Measurements from ENCODE around the gene CD244. TPM values are rescaled to one million over a fixed set of nuclear protein-coding genes. Genes with fewer than 3 reads are reported as not detected.

The CD244 gene
- polyA plus RNA-seq, 2 of the 4 experiments (the other 2 are of a cell fraction): 0.03 TPM; not detected in 1

DNA sequence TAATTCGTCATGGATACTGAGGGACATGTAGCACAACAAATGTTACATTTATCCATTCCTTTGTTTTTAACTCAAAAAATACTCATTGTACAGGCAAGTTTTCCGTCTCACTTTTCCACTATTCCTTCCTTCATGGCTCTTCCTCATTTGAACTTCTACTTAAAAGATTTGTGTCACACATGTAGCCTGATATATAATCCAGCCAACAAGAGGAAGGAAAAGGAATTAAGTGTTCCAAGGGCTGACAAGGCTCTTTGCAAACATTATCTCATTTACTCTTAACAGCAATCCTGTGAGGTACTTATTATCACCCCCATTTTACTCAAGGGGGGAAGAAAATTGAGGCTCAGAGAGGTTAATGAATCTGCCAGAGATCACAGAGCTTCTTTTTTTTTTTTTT is 22.9 kb downstream of the CD244 start (continued):
- no peak for TF ChIP-seq KDM5A (IDR thresholded peaks at IDR 0.05)

DNA sequence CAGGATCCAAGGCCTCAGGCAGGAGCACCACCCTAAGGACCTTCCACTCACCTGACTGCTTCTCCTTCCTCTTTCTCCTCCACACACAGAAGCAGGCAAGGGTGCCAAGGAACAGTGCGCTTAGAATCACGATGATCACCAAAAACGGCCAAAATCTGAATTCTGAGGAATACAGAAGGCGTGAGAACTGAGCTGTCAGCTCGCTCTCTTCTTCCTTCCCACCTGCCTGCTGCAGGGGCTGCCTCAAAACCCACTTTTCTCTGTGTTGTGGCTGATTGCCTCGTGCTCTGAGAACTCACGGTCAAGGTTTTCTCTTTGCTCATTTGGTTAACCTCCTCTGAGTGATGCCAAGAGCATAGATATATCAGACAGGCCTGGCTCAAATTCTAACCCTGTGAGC is 23.8 kb downstream of the CD244 start:
- no peak for DNase-seq (ENCODE audit: low read depth in 1 of 2, low spot score in 1 of 2)
- ChIA-PET CTCF (interaction anchor here (1.8 to 10.1 kb wide), 2 partner anchors 114 to 151 kb away, joined by 13 to 149 read pairs; partner anchors contain the start of gene ITLN2), POLR2A (no interaction called here)
- Histone ChIP-seq H3K4me2 (no peak overlapping the region), H3K4me1 (no peaks in the 10 kb centered on the region), H3K27ac (no peak overlapping the region), H3K9me3 (no peaks in the 10 kb centered on the region), H3K4me3 (no peak overlapping the region)
- no peak for ATAC-seq
- 74% methylated on average over 7 of the region's 7 CpGs for WGBS (ENCODE audit: missing lambda C conversion rate)
- TF ChIP-seq ESRRA (IDR thresholded peaks at IDR 0.05; ENCODE audit: borderline replicate concordance, low read length) (no peak), FOSB (CRISPR knock-in tag; IDR thresholded peaks at IDR 0.05) (no peak), RFX5 (IDR thresholded peaks at IDR 0.05) (no peak), PHF8 (IDR thresholded peaks at IDR 0.05; ENCODE audit: borderline replicate concordance, low read depth) (no peak), NFE2L2 (conservative IDR thresholded peaks at IDR 0.05; ENCODE audit: low read length) (no peak), ZNF302 (CRISPR knock-in tag; IDR thresholded peaks at IDR 0.05) (no peak), JUN (IDR thresholded peaks at IDR 0.05) (no peak), FOSL2 (IDR thresholded peaks at IDR 0.05) (no peak), FOSL2 (CRISPR knock-in tag; IDR thresholded peaks at IDR 0.05) (no peak), TP53 (CRISPR knock-in tag; IDR thresholded peaks at IDR 0.05) (no peak), HOXA7 (CRISPR knock-in tag; IDR thresholded peaks at IDR 0.05) (no peak), POLR2A (IDR thresholded peaks at IDR 0.05; ENCODE audit: low read length) (no peak), GATA3 (IDR thresholded peaks at IDR 0.05; ENCODE audit: borderline replicate concordance) (no peak), EHMT2 (IDR thresholded peaks at IDR 0.05; ENCODE audit: low read depth) (no peak), NR3C1 (IDR thresholded peaks at IDR 0.05) (no peak), SREBF2 (IDR thresholded peaks at IDR 0.05) (no peak), RCOR1 (IDR thresholded peaks at IDR 0.05; ENCODE audit: low read depth, low read length) (no peak), HEYL (CRISPR knock-in tag; IDR thresholded peaks at IDR 0.05) (no peak)
- TF ChIP-seq, protein P1, sequence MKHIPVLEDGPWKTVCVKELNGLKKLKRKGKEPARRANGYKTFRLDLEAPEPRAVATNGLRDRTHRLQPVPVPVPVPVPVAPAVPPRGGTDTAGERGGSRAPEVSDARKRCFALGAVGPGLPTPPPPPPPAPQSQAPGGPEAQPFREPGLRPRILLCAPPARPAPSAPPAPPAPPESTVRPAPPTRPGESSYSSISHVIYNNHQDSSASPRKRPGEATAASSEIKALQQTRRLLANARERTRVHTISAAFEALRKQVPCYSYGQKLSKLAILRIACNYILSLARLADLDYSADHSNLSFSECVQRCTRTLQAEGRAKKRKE (CRISPR knock-in tag; IDR thresholded peaks at IDR 0.05; ENCODE audit: low read depth): no peak
- FAIRE-seq: no peak

GRCh38 chr1:160837558-160838205 is 25.0 kb downstream of the CD244 start:
- no peak overlapping the region for H3K4me2 ChIP-seq
- POLR2A ChIA-PET: no interaction called here

More at GRCh38 chr1:160837558-160838205, 25.0 kb downstream of the CD244 start:
- Histone ChIP-seq H3K4me1 (no peaks in the 10 kb centered on the region), H3K27ac (no peak overlapping the region), H3K4me3 (no peak overlapping the region), H3K9me3 (no peaks in the 10 kb centered on the region)
- TF ChIP-seq FOXS1 (CRISPR knock-in tag; IDR thresholded peaks at IDR 0.05) (no peak), HOXB13 (CRISPR knock-in tag; IDR thresholded peaks at IDR 0.05; ENCODE audit: low read depth) (no peak), KDM1A (IDR thresholded peaks at IDR 0.05; ENCODE audit: low read depth) (no peak), CBX8 (IDR thresholded peaks at IDR 0.05) (no peak), JUN (IDR thresholded peaks at IDR 0.05) (no peak), CBX2 (IDR thresholded peaks at IDR 0.05; ENCODE audit: borderline replicate concordance, low read depth) (no peak), MAZ (IDR thresholded peaks at IDR 0.05; ENCODE audit: borderline replicate concordance, low read depth, low read length) (no peak), ZFP36 (IDR thresholded peaks at IDR 0.05; ENCODE audit: borderline replicate concordance, partially characterized antibody) (no peak)
- TF ChIP-seq, protein P2, sequence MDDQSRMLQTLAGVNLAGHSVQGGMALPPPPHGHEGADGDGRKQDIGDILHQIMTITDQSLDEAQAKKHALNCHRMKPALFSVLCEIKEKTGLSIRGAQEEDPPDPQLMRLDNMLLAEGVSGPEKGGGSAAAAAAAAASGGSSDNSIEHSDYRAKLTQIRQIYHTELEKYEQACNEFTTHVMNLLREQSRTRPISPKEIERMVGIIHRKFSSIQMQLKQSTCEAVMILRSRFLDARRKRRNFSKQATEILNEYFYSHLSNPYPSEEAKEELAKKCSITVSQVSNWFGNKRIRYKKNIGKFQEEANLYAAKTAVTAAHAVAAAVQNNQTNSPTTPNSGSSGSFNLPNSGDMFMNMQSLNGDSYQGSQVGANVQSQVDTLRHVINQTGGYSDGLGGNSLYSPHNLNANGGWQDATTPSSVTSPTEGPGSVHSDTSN (IDR thresholded peaks at IDR 0.05): no peak
- TF ChIP-seq, protein P1 (CRISPR knock-in tag; IDR thresholded peaks at IDR 0.05; ENCODE audit: low read depth): no peak
- no peak for ATAC-seq
- 94% methylated on average over 9 of the region's 9 CpGs for WGBS (ENCODE audit: missing lambda C conversion rate)
- no peak for DNase-seq (ENCODE audit: low read depth in 1 of 2, low spot score in 1 of 2)
- CTCF ChIA-PET: interaction anchor here (0.6 to 10.1 kb wide), 7 partner anchors 9 to 162 kb away, joined by 3 to 149 read pairs (median 4); partner anchors contain the start of gene ITLN2
- no peak for FAIRE-seq
